Peyer's patch (tissue), 4 donors: ENCODE data around the gene UIMC1. TPM values are rescaled to one million over a fixed set of nuclear protein-coding genes. Genes with fewer than 3 reads are reported as not detected.
A peak's percentile ranks its signal among the peaks of the same experiment; 100 is the strongest.
"Not testable (repeated sequence)": the region's sequence is repeated elsewhere in the genome, so short reads cannot be mapped to it uniquely, and the experiment has no call there.

ENCODE experiments used
- DNase-seq, 3 donors: peaks; one replicate each; pipeline ENCODE4 v3.0.0-alpha.2; 2017 to 2019
- H3K27ac ChIP-seq, 4 donors: fragments of 200-600 bp; sonication (generic); one replicate each; pipeline ENCODE4 v1.5.1; 2016 to 2019
- H3K27me3 ChIP-seq, 2 donors: fragments of 200-600 bp; sonication (generic); one replicate each; pipeline ENCODE4 v1.5.1; 2019
- H3K36me3 ChIP-seq, 3 donors: fragments of 200-600 bp; sonication (generic); one replicate each; pipeline ENCODE4 v1.5.1; 2016 to 2019
- H3K4me1 ChIP-seq, 4 donors: fragments of 200-600 bp; sonication (generic); one replicate each; pipeline ENCODE4 v1.5.1; 2016 to 2019
- H3K4me3 ChIP-seq, 4 donors: fragments of 200-600 bp; sonication (generic); 1 replicate in 3 of 4; 2 replicates in 1 of 4; pipeline ENCODE4 v1.5.1; 2016 to 2019; ENCODE audit warnings: mild to moderate bottlenecking in 1 of 4
- H3K9me3 ChIP-seq, 4 donors: fragments of 200-600 bp; sonication (generic); one replicate each; pipeline ENCODE4 v1.5.1; 2016 to 2019; ENCODE audit warnings: mild to moderate bottlenecking in 1 of 4
- CTCF ChIP-seq, 6 experiments: fragments of 450-650 bp in 4 of 6; fragments of 200-600 bp in 2 of 6; sonication (generic) in 1 of 6; IDR thresholded peaks; one replicate each; pipeline ENCODE4 v1.5.1; 2017 to 2019; ENCODE audit warnings: antibody characterized with exemption in 6 of 6, mild to moderate bottlenecking in 3 of 6, moderate library complexity in 1 of 6
- POLR2A ChIP-seq, 2 donors: fragments of 450-650 bp; IDR thresholded peaks; one replicate each; pipeline ENCODE4 v1.5.1; 2017; ENCODE audit warnings: antibody characterized with exemption in 2 of 2, mild to moderate bottlenecking in 2 of 2, moderate library complexity in 2 of 2
- total RNA-seq, 4 donors: library from RNA; depleted of rRNA; stranded (reverse); fragments of >200 nt; gene quantifications; one replicate each; pipeline ENCODE4 v1.1.0, GENCODE V29; 2016

UIMC1 gene
- total RNA-seq, 4 donors from 2014 or later = 22.4 to 111 (median 41.3) TPM

GRCh38 chr5:177008716-177009115, 2.1 kb upstream of the UIMC1 start:
- H3K27me3 ChIP-seq = no peaks in the 10 kb centered on the region
- no peak for TF ChIP-seq POLR2A (IDR thresholded peaks at IDR 0.05)
- no peak for TF ChIP-seq CTCF (IDR thresholded peaks at IDR 0.05)
- H3K4me3 ChIP-seq = no peak overlapping the region
- no peak overlapping the region for H3K27ac ChIP-seq
- no peak for DNase-seq
- no peaks in the 10 kb centered on the region for H3K36me3 ChIP-seq
- no peaks in the 10 kb centered on the region for H3K9me3 ChIP-seq
- peaks cover 0 to 15% (median 3%) of the 10 kb centered on the region in 4 donors for H3K4me1 ChIP-seq

DNA sequence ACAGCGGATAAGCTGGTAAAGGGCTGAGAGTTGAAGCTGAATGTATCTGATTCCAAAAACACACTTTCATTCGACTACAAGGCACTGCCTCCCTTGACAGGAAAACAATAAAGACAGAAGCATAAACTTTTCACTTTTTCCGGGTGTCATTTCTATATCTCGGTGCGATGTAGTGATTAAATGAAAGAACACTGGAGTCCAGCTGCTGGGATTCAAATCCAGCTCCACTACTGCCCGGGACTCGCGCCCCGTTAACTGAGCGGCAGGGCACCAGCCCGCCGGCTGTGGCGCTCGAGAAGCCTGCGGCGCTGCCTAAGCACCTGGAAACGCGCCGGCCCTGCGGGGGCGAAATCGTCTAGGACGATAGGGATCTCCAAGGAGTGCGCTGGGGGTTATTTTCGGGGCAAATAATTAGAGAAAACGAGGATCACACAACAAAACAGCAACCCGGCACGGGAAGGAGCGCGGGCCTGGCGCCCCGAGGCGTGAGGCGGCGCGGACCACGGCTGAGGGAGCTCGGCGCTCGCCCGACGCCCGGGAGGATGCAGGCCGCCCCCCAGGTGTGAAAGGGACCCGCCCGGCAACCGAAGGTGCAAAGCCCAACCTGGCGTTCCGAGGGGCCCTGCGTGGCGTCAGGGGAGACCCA, 837 bp downstream of the UIMC1 start:
- peaks cover 0 to 15% (median 3%) of the 10 kb centered on the region in 4 donors for H3K4me1 ChIP-seq
- DNase-seq = peak; percentile 69 to 86 (median 84)
- peak overlapping the region; percentile 74 to 88 (median 82) for H3K4me3 ChIP-seq
- peak overlapping the region; percentile 88 to 97 (median 92) for H3K27ac ChIP-seq
- H3K27me3 ChIP-seq = no peaks in the 10 kb centered on the region
- TF ChIP-seq POLR2A (IDR thresholded peaks at IDR 0.05) = peak in 1 of 2 donors; percentile 13
- peak in 5 of 6 experiments; percentile 46 to 61 (median 58) for TF ChIP-seq CTCF (IDR thresholded peaks at IDR 0.05)
- no peaks in the 10 kb centered on the region for H3K36me3 ChIP-seq
- no peaks in the 10 kb centered on the region for H3K9me3 ChIP-seq

- TF ChIP-seq CTCF (IDR thresholded peaks at IDR 0.05) (no peak), POLR2A (IDR thresholded peaks at IDR 0.05) (no peak)
- H3K27ac ChIP-seq = no peak overlapping the region
- H3K4me3 ChIP-seq = peak overlapping the region in 2 of 4 donors; percentile 84 to 88
- H3K36me3 ChIP-seq = no peaks in the 10 kb centered on the region
- no peaks in the 10 kb centered on the region for H3K9me3 ChIP-seq
- H3K4me1 ChIP-seq = peaks cover 0 to 15% (median 3%) of the 10 kb centered on the region in 4 donors
- DNase-seq = no peak
- no peaks in the 10 kb centered on the region for H3K27me3 ChIP-seq
Observed at GRCh38 chr5:177004961-177005360, 1.6 kb downstream of the UIMC1 start.

GRCh38 chr5:177003649-177004048, 2.9 kb downstream of the UIMC1 start:
- H3K4me1 ChIP-seq = peaks cover 0 to 15% (median 3%) of the 10 kb centered on the region in 4 donors
- no peaks in the 10 kb centered on the region for H3K27me3 ChIP-seq
- DNase-seq = no peak

DNA sequence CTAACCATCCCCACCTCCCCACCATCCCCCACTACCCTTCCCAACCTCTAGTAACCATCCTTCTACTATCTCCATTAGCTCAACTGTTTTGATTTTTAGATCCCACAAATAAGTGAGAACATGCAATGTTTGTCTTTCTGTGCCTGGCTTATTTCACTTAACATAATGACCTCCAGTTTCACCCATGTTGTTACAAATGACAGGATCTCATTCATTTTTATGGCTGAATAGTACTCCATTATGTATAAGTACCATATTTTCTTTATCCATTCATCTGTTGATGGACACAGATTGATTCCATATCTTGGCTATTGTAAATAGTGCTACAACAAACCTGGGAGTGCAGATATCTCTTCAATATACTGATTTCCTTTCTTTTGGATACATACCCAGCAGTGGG, 7.1 kb downstream of the UIMC1 start:
- H3K36me3 ChIP-seq, H3K27ac ChIP-seq, H3K9me3 ChIP-seq, DNase-seq, H3K27me3 ChIP-seq, H3K4me1 ChIP-seq, H3K4me3 ChIP-seq: not testable (repeated sequence)

More at GRCh38 chr5:177003649-177004048, 2.9 kb downstream of the UIMC1 start:
- no peaks in the 10 kb centered on the region for H3K36me3 ChIP-seq
- no peak overlapping the region for H3K27ac ChIP-seq
- H3K9me3 ChIP-seq = no peaks in the 10 kb centered on the region
- TF ChIP-seq POLR2A (IDR thresholded peaks at IDR 0.05) = no peak
- TF ChIP-seq CTCF (IDR thresholded peaks at IDR 0.05) = no peak
- no peak overlapping the region for H3K4me3 ChIP-seq

DNA sequence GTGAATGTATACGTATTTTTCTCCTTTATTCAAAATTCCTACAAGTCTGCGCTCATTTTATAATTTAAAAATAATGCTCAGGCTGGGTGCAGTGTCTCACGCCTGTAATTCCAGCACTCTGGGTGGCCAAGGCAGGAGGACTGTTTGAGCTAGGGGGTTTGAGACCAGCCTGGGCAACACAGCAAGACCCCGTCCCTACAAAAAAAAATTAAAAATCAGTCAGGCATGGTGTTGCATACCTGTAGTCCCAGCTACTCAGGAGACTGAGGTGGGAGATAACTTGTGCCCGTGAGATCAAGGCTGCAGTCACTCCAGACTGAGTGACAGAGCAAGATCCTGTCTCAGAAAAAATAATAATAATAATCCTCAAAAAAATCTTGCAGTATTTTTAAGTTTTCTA, 7.8 kb downstream of the UIMC1 start:
- peaks cover 0 to 6% (median 5%) of the 10 kb centered on the region in 4 donors for H3K4me1 ChIP-seq
- no peak overlapping the region for H3K4me3 ChIP-seq
- no peaks in the 10 kb centered on the region for H3K27me3 ChIP-seq
- no peak overlapping the region for H3K27ac ChIP-seq
- TF ChIP-seq CTCF (IDR thresholded peaks at IDR 0.05) = no peak
- no peak for TF ChIP-seq POLR2A (IDR thresholded peaks at IDR 0.05)
- no peak for DNase-seq
- H3K9me3 ChIP-seq = no peaks in the 10 kb centered on the region
- H3K36me3 ChIP-seq = no peaks in the 10 kb centered on the region
